ENCODE results near the gene ZNHIT3. TPM values are rescaled to one million over a fixed set of nuclear protein-coding genes. Genes with fewer than 3 reads are reported as not detected.

Gene ZNHIT3
- total and polyA plus RNA-seq, 4 donors: 8.1 to 24.2 (median 19.1) TPM

GRCh38 chr17:36525888-36526287 lies 39.4 kb downstream of the ZNHIT3 start:
- no peaks in the 10 kb centered on the region for H3K27me3 ChIP-seq (ENCODE audit: control insufficient read depth in 4 of 4, insufficient read depth in 4 of 4, low read length in 3 of 4)
- TF ChIP-seq HNF4A (conservative IDR thresholded peaks at IDR 0.05) (no peak), RAD21 (IDR thresholded peaks at IDR 0.05) (no peak), MAX (IDR thresholded peaks at IDR 0.05) (no peak), RXRA (IDR thresholded peaks at IDR 0.05) (no peak)
- TF ChIP-seq, protein P1, sequence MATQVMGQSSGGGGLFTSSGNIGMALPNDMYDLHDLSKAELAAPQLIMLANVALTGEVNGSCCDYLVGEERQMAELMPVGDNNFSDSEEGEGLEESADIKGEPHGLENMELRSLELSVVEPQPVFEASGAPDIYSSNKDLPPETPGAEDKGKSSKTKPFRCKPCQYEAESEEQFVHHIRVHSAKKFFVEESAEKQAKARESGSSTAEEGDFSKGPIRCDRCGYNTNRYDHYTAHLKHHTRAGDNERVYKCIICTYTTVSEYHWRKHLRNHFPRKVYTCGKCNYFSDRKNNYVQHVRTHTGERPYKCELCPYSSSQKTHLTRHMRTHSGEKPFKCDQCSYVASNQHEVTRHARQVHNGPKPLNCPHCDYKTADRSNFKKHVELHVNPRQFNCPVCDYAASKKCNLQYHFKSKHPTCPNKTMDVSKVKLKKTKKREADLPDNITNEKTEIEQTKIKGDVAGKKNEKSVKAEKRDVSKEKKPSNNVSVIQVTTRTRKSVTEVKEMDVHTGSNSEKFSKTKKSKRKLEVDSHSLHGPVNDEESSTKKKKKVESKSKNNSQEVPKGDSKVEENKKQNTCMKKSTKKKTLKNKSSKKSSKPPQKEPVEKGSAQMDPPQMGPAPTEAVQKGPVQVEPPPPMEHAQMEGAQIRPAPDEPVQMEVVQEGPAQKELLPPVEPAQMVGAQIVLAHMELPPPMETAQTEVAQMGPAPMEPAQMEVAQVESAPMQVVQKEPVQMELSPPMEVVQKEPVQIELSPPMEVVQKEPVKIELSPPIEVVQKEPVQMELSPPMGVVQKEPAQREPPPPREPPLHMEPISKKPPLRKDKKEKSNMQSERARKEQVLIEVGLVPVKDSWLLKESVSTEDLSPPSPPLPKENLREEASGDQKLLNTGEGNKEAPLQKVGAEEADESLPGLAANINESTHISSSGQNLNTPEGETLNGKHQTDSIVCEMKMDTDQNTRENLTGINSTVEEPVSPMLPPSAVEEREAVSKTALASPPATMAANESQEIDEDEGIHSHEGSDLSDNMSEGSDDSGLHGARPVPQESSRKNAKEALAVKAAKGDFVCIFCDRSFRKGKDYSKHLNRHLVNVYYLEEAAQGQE (IDR thresholded peaks at IDR 0.05): no peak
- H3K4me1 ChIP-seq (ENCODE audit: control insufficient read depth in 4 of 4, insufficient read depth in 4 of 4, low read length in 3 of 4): no peaks in the 10 kb centered on the region
- no peak overlapping the region for H3K9ac ChIP-seq (ENCODE audit: low read depth in 1 of 2, low read length in 2 of 2)
- no peaks in the 10 kb centered on the region for H3K9me3 ChIP-seq (ENCODE audit: control insufficient read depth in 4 of 4, low read length in 3 of 4)
- H3K36me3 ChIP-seq (ENCODE audit: control insufficient read depth in 4 of 4, insufficient read depth in 3 of 4, low read depth in 1 of 4, low read length in 3 of 4): peaks cover 19 to 53% (median 34%) of the 10 kb centered on the region in 4 donors
- no peak overlapping the region for H3K27ac ChIP-seq (ENCODE audit: low read depth in 1 of 2, low read length in 2 of 2)
- H3K4me3 ChIP-seq (ENCODE audit: low read depth in 1 of 3, low read length in 3 of 3): no peak overlapping the region
- DNase-seq (ENCODE audit: low spot score): no peak
- WGBS: 98% methylated on average over 6 of the region's 6 CpGs

GRCh38 chr17:36527621-36528250 lies 41.3 kb downstream of the ZNHIT3 start:
- TF ChIP-seq HNF4G (IDR thresholded peaks at IDR 0.05) (no peak), FOXA1 (IDR thresholded peaks at IDR 0.05) (no peak), YY1 (IDR thresholded peaks at IDR 0.05) (no peak), EGR1 (IDR thresholded peaks at IDR 0.05; ENCODE audit: low read depth in 2 of 2) (no peak), JUND (IDR thresholded peaks at IDR 0.05) (no peak), RXRA (IDR thresholded peaks at IDR 0.05) (no peak), NR2F2 (IDR thresholded peaks at IDR 0.05) (no peak)
- TF ChIP-seq, protein P2, sequence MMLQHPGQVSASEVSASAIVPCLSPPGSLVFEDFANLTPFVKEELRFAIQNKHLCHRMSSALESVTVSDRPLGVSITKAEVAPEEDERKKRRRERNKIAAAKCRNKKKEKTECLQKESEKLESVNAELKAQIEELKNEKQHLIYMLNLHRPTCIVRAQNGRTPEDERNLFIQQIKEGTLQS (IDR thresholded peaks at IDR 0.05): no peak
- TF ChIP-seq, protein P1 (IDR thresholded peaks at IDR 0.05): no peak
- H3K27ac ChIP-seq (ENCODE audit: low read depth in 1 of 2, low read length in 2 of 2): no peak overlapping the region
- no peaks in the 10 kb centered on the region for H3K4me1 ChIP-seq (ENCODE audit: control insufficient read depth in 4 of 4, insufficient read depth in 4 of 4, low read length in 3 of 4)
- DNase-seq (ENCODE audit: low spot score): no peak
- no peak overlapping the region for H3K9ac ChIP-seq (ENCODE audit: low read depth in 1 of 2, low read length in 2 of 2)
- no peak overlapping the region for H3K4me3 ChIP-seq (ENCODE audit: low read depth in 1 of 3, low read length in 3 of 3)
- H3K27me3 ChIP-seq (ENCODE audit: control insufficient read depth in 4 of 4, insufficient read depth in 4 of 4, low read length in 3 of 4): no peaks in the 10 kb centered on the region
- WGBS: 96% methylated on average over 7 of the region's 7 CpGs
- H3K9me3 ChIP-seq (ENCODE audit: control insufficient read depth in 4 of 4, low read length in 3 of 4): no peaks in the 10 kb centered on the region
- H3K36me3 ChIP-seq (ENCODE audit: control insufficient read depth in 4 of 4, insufficient read depth in 3 of 4, low read depth in 1 of 4, low read length in 3 of 4): peaks cover 19 to 63% (median 40%) of the 10 kb centered on the region in 4 donors
